ENCODE data around the gene SHC3. TPM values are rescaled to one million over a fixed set of nuclear protein-coding genes. Genes with fewer than 3 reads are reported as not detected.

Gene SHC3
- total RNA-seq, 4 donors from 2014 or later: 1.1 to 11.4 (median 3.4) TPM

DNA sequence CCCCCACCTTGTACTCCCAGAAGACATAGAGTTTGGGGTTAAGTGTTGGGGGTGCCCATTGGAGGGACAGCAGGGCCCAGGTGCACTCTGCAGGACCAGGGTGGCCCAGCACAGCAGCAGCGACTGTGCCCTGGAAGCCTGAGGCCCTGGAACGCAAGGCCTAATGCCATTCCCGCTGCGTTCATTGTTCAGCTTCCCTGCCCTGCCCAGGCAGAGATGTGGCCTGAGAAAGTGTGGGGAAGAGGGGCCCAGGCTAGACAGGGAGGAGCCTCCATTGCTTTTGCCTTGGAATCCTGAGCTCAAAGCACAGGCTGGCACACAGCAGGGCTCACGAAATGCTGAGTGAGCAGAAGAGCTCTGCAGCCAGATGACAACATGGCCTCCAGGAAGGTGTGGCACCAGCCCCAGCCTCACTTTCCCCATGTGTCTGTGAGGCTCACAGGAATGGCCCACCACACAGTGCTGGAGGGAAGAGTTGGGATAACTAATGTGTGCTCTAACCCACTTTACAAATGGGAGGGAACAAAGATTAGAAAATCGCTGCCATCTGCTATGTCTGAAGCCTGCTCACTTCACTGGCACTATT, 168.0 kb downstream of the SHC3 start:
- H3K4me1 ChIP-seq: peaks cover 0 to 11% (median 0%) of the 10 kb centered on the region in 4 donors
- WGBS, 2 donors: 66 to 83% methylated on average over 5 to 6 of the region's 6 CpGs
- H3K9me3 ChIP-seq: no peaks in the 10 kb centered on the region
- no peak for TF ChIP-seq POLR2A (IDR thresholded peaks at IDR 0.05)
- TF ChIP-seq EP300 (IDR thresholded peaks at IDR 0.05): no peak
- TF ChIP-seq, protein P1, sequence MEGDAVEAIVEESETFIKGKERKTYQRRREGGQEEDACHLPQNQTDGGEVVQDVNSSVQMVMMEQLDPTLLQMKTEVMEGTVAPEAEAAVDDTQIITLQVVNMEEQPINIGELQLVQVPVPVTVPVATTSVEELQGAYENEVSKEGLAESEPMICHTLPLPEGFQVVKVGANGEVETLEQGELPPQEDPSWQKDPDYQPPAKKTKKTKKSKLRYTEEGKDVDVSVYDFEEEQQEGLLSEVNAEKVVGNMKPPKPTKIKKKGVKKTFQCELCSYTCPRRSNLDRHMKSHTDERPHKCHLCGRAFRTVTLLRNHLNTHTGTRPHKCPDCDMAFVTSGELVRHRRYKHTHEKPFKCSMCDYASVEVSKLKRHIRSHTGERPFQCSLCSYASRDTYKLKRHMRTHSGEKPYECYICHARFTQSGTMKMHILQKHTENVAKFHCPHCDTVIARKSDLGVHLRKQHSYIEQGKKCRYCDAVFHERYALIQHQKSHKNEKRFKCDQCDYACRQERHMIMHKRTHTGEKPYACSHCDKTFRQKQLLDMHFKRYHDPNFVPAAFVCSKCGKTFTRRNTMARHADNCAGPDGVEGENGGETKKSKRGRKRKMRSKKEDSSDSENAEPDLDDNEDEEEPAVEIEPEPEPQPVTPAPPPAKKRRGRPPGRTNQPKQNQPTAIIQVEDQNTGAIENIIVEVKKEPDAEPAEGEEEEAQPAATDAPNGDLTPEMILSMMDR (IDR thresholded peaks at IDR 0.05): no peak
- peak in 1 of 2 donors; percentile 1 for DNase-seq (ENCODE audit: low spot score in 2 of 2)
- no peak overlapping the region for H3K27ac ChIP-seq
- no peaks in the 10 kb centered on the region for H3K36me3 ChIP-seq
- no peaks in the 10 kb centered on the region for H3K27me3 ChIP-seq
- H3K4me3 ChIP-seq: no peak overlapping the region

DNA sequence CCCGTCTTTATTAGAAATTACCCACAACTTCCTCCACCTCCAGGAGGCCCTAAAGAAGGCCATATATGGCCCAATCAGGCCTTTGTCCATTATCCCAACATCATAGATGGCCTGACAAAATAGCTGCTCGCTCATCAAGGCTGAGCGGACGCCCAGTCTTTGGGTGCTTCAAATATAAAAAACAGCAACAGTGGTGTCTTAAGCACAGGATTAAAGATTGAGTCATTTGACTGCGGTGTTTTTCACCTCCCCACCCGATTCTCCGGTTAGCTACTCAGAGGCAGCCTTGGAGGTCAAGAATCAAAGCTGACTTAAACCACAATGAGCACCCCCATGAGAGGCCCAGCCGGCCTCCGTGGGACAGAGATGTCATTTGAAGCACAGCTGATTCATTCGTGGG, 168.6 kb downstream of the SHC3 start:
- 69 to 74% methylated on average over 10 of the region's 10 CpGs for WGBS, 2 donors
- peak in 1 of 2 donors; percentile 2 for DNase-seq (ENCODE audit: low spot score in 2 of 2)
- no peaks in the 10 kb centered on the region for H3K9me3 ChIP-seq
- H3K27ac ChIP-seq: no peak overlapping the region
- no peaks in the 10 kb centered on the region for H3K36me3 ChIP-seq
- H3K27me3 ChIP-seq: no peaks in the 10 kb centered on the region
- no peak for TF ChIP-seq POLR2A (IDR thresholded peaks at IDR 0.05)
- no peak overlapping the region for H3K4me3 ChIP-seq
- peaks cover 0 to 11% (median 0%) of the 10 kb centered on the region in 4 donors for H3K4me1 ChIP-seq

GRCh38 chr9:89009546-89009840, 169.1 kb downstream of the SHC3 start:
- Histone ChIP-seq H3K36me3 (no peaks in the 10 kb centered on the region), H3K27ac (no peak overlapping the region), H3K27me3 (no peaks in the 10 kb centered on the region), H3K9me3 (no peaks in the 10 kb centered on the region), H3K4me3 (no peak overlapping the region), H3K4me1 (peaks cover 0 to 11% (median 0%) of the 10 kb centered on the region in 4 donors)
- TF ChIP-seq, protein P1 (IDR thresholded peaks at IDR 0.05): no peak
- no peak for TF ChIP-seq POLR2A (IDR thresholded peaks at IDR 0.05)
- no peak for TF ChIP-seq EP300 (IDR thresholded peaks at IDR 0.05)
- WGBS, 2 donors: 94 to 95% methylated on average over 9 of the region's 9 CpGs
- no peak for DNase-seq (ENCODE audit: low spot score in 2 of 2)

DNA sequence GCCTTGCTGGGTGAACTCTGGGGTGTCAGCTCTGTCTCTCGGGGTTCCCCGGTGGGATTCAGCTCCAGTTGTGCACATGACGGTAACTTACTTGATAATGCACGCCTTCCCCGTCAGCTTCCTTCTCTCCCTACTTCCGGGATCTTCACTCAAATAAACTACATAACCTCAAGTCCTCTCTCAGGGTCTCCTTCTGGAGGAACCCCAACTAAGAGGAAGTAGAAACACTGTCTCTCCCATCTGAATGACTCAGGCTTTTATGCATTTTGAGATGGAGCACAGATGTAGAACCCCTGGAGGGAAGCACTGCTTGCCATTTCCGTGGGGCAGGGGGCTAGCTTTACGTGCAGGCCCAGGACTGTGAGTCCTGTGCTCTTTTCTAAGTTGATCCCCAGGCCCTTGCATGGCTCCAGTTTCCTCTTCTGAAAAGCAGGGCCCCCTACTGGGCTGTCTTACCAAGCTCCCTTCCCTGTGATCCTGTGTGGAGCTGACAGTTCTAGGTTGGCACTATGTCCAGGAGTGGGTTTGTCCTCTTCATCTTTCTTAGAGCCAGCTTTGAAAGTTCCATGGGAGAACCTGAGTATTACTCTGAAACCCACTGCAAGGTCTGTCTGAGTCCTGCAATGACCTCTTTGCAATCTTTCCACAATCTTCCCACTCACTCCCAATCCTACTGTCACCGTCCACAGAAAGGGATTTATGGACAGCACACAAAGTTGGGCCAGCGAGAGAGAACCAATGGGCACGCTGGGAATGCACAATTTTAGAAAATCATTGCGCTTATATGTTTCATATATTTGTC, 169.7 kb downstream of the SHC3 start:
- Histone ChIP-seq H3K27ac (no peak overlapping the region), H3K36me3 (no peaks in the 10 kb centered on the region), H3K4me3 (no peak overlapping the region), H3K4me1 (peaks cover 0 to 11% (median 0%) of the 10 kb centered on the region in 4 donors), H3K27me3 (no peaks in the 10 kb centered on the region), H3K9me3 (no peaks in the 10 kb centered on the region)
- 72 to 74% methylated on average over 12 of the region's 12 CpGs for WGBS, 2 donors
- DNase-seq (ENCODE audit: low spot score in 2 of 2): peak in 1 of 2 donors; percentile 2
- TF ChIP-seq EP300 (IDR thresholded peaks at IDR 0.05): no peak
- no peak for TF ChIP-seq POLR2A (IDR thresholded peaks at IDR 0.05)
- TF ChIP-seq, protein P1 (IDR thresholded peaks at IDR 0.05): no peak

DNA sequence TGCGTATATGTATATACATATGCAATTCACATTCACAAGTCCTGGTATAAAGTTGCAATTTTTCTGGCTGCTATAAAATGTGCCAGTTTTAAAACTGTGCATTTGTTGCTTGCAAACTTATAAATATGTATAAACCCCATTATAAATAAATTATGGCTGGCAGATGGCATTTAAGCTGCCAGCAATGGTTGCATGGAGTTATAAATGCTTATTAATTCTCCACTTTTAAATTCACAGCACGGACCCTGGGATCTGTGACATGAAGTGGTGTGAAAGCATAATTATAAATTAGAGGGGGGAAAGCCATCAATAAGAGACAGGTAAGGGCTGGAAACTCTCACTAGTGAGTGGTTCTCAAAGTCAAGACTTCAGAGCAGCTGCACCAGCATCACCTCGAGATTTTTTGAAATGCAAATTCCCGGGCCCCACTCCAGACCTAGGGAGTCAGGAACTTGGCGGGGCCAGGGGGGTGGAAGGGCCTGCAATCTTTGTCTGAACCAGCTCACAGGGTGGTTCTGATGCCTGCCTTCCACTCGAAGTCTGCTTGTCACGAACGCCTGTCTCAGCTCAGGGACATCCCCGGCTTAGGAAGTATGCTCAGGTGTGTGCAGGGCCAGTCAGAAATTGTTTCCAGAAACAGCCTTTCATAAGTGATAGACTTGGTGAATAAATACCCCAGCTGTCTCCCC, 170.4 kb downstream of the SHC3 start:
- no peak for DNase-seq (ENCODE audit: low spot score in 2 of 2)
- Histone ChIP-seq H3K27ac (no peak overlapping the region), H3K27me3 (no peaks in the 10 kb centered on the region), H3K9me3 (no peaks in the 10 kb centered on the region), H3K36me3 (peaks cover 0 to 6% (median 0%) of the 10 kb centered on the region in 3 donors), H3K4me1 (peaks cover 0 to 11% (median 0%) of the 10 kb centered on the region in 4 donors), H3K4me3 (no peak overlapping the region)
- TF ChIP-seq POLR2A (IDR thresholded peaks at IDR 0.05) (no peak), EP300 (IDR thresholded peaks at IDR 0.05) (no peak)
- TF ChIP-seq, protein P1 (IDR thresholded peaks at IDR 0.05): no peak
- 72 to 83% methylated on average over 9 of the region's 9 CpGs for WGBS, 2 donors
